HepG2 (cell line): Measurements from ENCODE around the gene CCDC142. TPM values are rescaled to one million over a fixed set of nuclear protein-coding genes. Genes with fewer than 3 reads are reported as not detected.

Experiments
- CBX5 ChIP-seq: sonication (generic); formaldehyde crosslinking; IDR thresholded peaks from 2 replicates; pipeline ENCODE4 v1.4.0; 2020; ENCODE audit warnings: missing genetic modification reagents, borderline replicate concordance
- DZIP1 ChIP-seq: sonication (generic); formaldehyde crosslinking; IDR thresholded peaks from 2 replicates; pipeline ENCODE4 v1.5.0; 2020; ENCODE audit warnings: mild to moderate bottlenecking, missing genetic modification reagents
- ELK4 ChIP-seq: sonication (generic); formaldehyde crosslinking; IDR thresholded peaks from 2 replicates; pipeline ENCODE4 v1.9.0; 2021; ENCODE audit warnings: missing genetic modification reagents, borderline replicate concordance
- ETV6 ChIP-seq: sonication (generic); formaldehyde crosslinking; conservative IDR thresholded peaks from 2 replicates; pipeline ENCODE4 v1.4.0; 2020; ENCODE audit warnings: missing genetic modification reagents
- IRX3 ChIP-seq: sonication (generic); formaldehyde crosslinking; IDR thresholded peaks from 2 replicates; pipeline ENCODE4 v1.8.1; 2023; ENCODE audit warnings: mild to moderate bottlenecking, low read depth, missing genetic modification reagents, borderline replicate concordance
- JDP2 ChIP-seq: sonication (generic); formaldehyde crosslinking; IDR thresholded peaks from 2 replicates; pipeline ENCODE4 v1.8.1; 2022; ENCODE audit warnings: missing genetic modification reagents, borderline replicate concordance
- RAD21 ChIP-seq: fragments of 450-650 bp; formaldehyde crosslinking; IDR thresholded peaks from 2 replicates; pipeline ENCODE4 v1.5.0; 2020; ENCODE audit warnings: mild to moderate bottlenecking
- SRF ChIP-seq: IDR thresholded peaks from 2 replicates; pipeline ENCODE4 v1.6.1; 2011; ENCODE audit warnings: mild to moderate bottlenecking, low read depth, low read length, moderate library complexity
- TBX3 ChIP-seq: fragments of 450-650 bp; IDR thresholded peaks from 2 replicates; pipeline ENCODE4 v1.6.1; 2017; ENCODE audit warnings: antibody characterized with exemption, mild to moderate bottlenecking, inconsistent platforms, borderline replicate concordance
- ZBTB1 ChIP-seq: sonication (generic); formaldehyde crosslinking; IDR thresholded peaks from 2 replicates; pipeline ENCODE4 v1.4.0; 2020; ENCODE audit warnings: missing genetic modification reagents, borderline replicate concordance
- ZBTB44 ChIP-seq: sonication (generic); formaldehyde crosslinking; IDR thresholded peaks from 2 replicates; pipeline ENCODE4 v1.4.0; 2020; ENCODE audit warnings: missing genetic modification reagents
- ZNF10 ChIP-seq: sonication (generic); formaldehyde crosslinking; IDR thresholded peaks from 2 replicates; pipeline ENCODE4 v1.4.0; 2020; ENCODE audit warnings: mild to moderate bottlenecking, low read depth, missing genetic modification reagents, borderline replicate concordance
- ZNF451 ChIP-seq: sonication (generic); formaldehyde crosslinking; IDR thresholded peaks from 2 replicates; pipeline ENCODE4 v1.5.0; 2020; ENCODE audit warnings: mild to moderate bottlenecking, missing genetic modification reagents
- ZNF513 ChIP-seq: sonication (generic); formaldehyde crosslinking; conservative IDR thresholded peaks from 2 replicates; pipeline ENCODE4 v1.5.0; 2020; ENCODE audit warnings: missing genetic modification reagents
- ZNF75D ChIP-seq: sonication (generic); formaldehyde crosslinking; IDR thresholded peaks from 2 replicates; pipeline ENCODE4 v1.8.1; 2023; ENCODE audit warnings: missing genetic modification reagents, mild to moderate bottlenecking, borderline replicate concordance
- ZNF782 ChIP-seq: sonication (generic); formaldehyde crosslinking; IDR thresholded peaks from 2 replicates; pipeline ENCODE4 v1.4.0; 2020; ENCODE audit warnings: missing genetic modification reagents, mild to moderate bottlenecking, borderline replicate concordance
- polyA plus RNA-seq, 8 experiments: library from polyadenylated mRNA; depleted of rRNA in 3 of 8; stranded (reverse) in 7 of 8; unstranded in 1 of 8; fragments of >200 nt; fragmentation: Illumina TruSeq in 4 of 8; extraction: Trizol in 4 of 8; gene quantifications; 2 replicates each; pipeline versions ENCODE4 v1.2.1 to v1.2.3, GENCODE V29; 2011 to 2016; ENCODE audit warnings: low read depth in 4 of 8, missing spikeins in 1 of 8, mixed read lengths in 1 of 8; ENCODE audit not compliant: insufficient read depth in 1 of 8
- total RNA-seq, 5 experiments: library from RNA; depleted of rRNA; stranded (reverse); fragments of >200 nt; fragmentation: Illumina TruSeq; extraction: Trizol; gene quantifications; 2 replicates each; pipeline ENCODE4 v1.2.3, GENCODE V29; 2016; ENCODE audit warnings: low read depth in 1 of 5

Gene CCDC142
- total and polyA plus RNA-seq, 2 of the 13 experiments (the other 11 are each of a cell fraction or from before 2014, with no cell fraction given), result 14.7 to 30.4 TPM

- no peak for TF ChIP-seq ELK4 (CRISPR knock-in tag)
- TF ChIP-seq ETV6 (CRISPR knock-in tag), result no peak; the same call in 1 of the 2 replicates
- TF ChIP-seq CBX5 (CRISPR knock-in tag), result peak; percentile 55; the same call in 1 of the 2 replicates
- peak; percentile 95 for TF ChIP-seq ZNF451 (CRISPR knock-in tag)
- no peak for TF ChIP-seq ZNF10 (CRISPR knock-in tag)
- 0 out of 2 replicates have a peak, but pooled peaks have one; percentile 68 for TF ChIP-seq ZNF782 (CRISPR knock-in tag)
- TF ChIP-seq SRF, result no peak
- peak; percentile 64; the same call in 1 of the 2 replicates for TF ChIP-seq TBX3
- peak; percentile 48; the same call in 1 of the 2 replicates for TF ChIP-seq RAD21 (CRISPR knock-in tag)
- no peak for TF ChIP-seq DZIP1
- TF ChIP-seq ZBTB1 (CRISPR knock-in tag), result no peak
- no peak for TF ChIP-seq ZNF513 (CRISPR knock-in tag)
- TF ChIP-seq ZNF75D (CRISPR knock-in tag), result no peak
- TF ChIP-seq JDP2 (CRISPR knock-in tag), result no peak
- no peak for TF ChIP-seq IRX3 (CRISPR knock-in tag)
- no peak for TF ChIP-seq ZBTB44 (CRISPR knock-in tag)
Observed at GRCh38 chr2:74429487-74430451, 53.0 kb downstream of the CCDC142 start (continued).
